ENCODE measurements around the gene ARID2. TPM values are rescaled to one million over a fixed set of nuclear protein-coding genes. Genes with fewer than 3 reads are reported as not detected.

Gene ARID2
- total RNA-seq, 1 donor: 25.0 TPM

DNA sequence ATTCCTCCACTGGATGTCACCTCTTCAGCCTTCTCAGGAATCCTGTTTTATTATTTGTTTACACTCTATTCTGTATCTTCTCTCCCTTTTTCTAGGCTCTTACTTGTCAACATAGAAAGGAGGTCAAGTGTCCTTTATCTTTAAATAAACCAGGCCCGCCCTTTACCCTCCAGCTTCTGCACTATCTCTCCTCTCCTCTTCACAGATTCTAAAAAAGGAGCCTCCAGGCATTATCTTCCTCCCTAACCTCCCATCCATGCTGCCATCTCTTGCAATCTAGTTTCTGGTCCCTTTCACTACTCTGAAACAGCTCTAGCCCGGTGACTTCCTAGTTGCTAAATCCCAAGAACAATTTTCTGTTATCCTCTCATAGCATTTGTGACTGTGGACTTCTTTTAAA lies 24.1 kb upstream of the ARID2 start:
- TF ChIP-seq, protein P1, sequence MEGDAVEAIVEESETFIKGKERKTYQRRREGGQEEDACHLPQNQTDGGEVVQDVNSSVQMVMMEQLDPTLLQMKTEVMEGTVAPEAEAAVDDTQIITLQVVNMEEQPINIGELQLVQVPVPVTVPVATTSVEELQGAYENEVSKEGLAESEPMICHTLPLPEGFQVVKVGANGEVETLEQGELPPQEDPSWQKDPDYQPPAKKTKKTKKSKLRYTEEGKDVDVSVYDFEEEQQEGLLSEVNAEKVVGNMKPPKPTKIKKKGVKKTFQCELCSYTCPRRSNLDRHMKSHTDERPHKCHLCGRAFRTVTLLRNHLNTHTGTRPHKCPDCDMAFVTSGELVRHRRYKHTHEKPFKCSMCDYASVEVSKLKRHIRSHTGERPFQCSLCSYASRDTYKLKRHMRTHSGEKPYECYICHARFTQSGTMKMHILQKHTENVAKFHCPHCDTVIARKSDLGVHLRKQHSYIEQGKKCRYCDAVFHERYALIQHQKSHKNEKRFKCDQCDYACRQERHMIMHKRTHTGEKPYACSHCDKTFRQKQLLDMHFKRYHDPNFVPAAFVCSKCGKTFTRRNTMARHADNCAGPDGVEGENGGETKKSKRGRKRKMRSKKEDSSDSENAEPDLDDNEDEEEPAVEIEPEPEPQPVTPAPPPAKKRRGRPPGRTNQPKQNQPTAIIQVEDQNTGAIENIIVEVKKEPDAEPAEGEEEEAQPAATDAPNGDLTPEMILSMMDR (IDR thresholded peaks at IDR 0.05; ENCODE audit: insufficient read depth, low read depth, low read length): no peak
- H3K4me3 ChIP-seq (ENCODE audit: low read depth, low read length): no peak overlapping the region
- DNase-seq (ENCODE audit: low read depth): peak; percentile 28

DNA sequence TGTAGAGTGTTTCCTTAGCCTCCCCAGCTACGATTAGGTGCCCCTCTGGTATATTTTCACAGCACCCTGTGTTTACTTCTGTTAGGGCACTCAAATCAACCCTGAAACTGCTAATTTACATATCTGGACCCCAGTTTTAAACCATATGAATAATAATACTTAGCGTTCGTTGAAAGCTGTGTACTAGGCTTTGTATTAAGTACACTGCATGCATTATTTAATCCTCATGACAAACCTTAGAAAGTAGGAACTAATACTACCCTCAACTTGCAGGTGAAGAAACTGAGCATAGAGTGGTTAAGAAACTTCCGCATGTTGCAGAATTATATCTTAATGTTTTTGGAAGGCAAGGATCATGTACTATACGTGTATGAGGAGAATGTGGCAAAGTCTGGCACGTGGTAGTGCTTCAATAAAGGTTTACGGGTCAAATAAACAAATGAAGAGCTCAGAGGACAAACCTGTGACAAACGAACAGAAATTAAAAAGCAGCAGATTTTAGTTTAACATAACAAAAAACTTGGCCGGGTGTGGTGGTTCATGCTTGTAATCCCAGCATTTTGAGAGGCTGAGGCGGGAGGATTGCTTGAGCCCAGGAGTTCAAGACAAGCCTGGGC lies 22.2 kb upstream of the ARID2 start:
- DNase-seq (ENCODE audit: low read depth): no peak
- TF ChIP-seq, protein P1 (IDR thresholded peaks at IDR 0.05; ENCODE audit: insufficient read depth, low read depth, low read length): no peak
- no peak overlapping the region for H3K4me3 ChIP-seq (ENCODE audit: low read depth, low read length)

DNA sequence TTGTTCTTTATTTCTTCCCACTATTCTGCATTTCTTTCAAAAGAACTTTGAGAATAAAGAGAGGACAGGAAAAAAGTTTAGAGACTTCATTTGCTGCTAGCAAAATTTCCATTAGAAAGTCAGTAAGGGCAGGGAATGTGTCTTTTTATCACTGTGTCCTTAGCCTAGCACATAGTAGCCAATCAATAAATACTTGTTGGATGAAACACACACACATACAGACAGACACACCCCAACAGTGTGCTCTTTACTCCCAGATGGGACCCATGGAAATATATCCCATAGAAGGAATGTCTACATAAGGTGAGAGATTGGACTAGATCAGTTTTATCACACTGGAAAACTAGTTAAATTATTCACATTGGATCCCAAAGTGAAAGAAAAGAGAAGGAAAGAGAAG lies 21.1 kb upstream of the ARID2 start:
- TF ChIP-seq, protein P1 (IDR thresholded peaks at IDR 0.05; ENCODE audit: insufficient read depth, low read depth, low read length): no peak
- no peak overlapping the region for H3K4me3 ChIP-seq (ENCODE audit: low read depth, low read length)
- DNase-seq (ENCODE audit: low read depth): no peak

DNA sequence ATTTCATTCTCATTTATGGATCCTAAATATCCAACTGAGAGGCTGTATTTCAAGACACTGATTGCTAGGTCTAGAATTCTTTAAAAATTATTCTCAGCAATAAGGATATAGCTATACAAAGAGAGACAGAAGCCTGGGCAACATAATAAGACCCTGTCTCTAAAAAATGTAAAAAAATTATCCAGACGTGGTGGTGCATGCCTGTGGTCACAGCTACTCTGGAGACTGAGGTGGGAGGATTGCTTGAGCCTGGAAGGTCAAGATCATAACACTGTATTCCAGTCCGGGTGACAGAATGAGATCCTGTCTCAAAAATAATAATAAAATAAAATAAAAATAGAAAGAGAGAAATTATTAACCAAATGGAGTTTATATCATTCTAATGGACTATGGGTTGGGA lies 20.6 kb upstream of the ARID2 start:
- TF ChIP-seq, protein P1 (IDR thresholded peaks at IDR 0.05; ENCODE audit: insufficient read depth, low read depth, low read length): no peak
- no peak overlapping the region for H3K4me3 ChIP-seq (ENCODE audit: low read depth, low read length)
- DNase-seq (ENCODE audit: low read depth): peak; percentile 21

DNA sequence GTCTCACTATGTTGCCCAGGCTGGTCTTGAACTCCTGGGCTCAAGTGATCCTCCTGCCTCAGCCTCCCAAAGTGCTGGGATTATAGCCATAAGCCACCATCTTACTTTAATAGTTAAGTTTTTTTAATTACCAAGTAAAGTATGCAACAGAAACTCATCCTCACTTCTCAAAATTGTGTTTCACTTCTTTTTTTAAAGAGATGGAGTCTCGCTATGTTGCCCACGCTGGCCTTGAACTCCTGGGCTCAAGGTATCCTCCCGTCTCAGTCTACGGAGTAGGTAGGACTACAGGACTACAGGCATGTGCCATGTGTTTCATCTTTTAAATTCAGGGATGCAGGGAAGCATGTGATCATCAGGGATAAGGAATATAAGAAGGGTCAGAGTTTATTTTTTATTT lies 17.2 kb upstream of the ARID2 start:
- no peak for DNase-seq (ENCODE audit: low read depth)
- no peak overlapping the region for H3K4me3 ChIP-seq (ENCODE audit: low read depth, low read length)
- TF ChIP-seq, protein P1 (IDR thresholded peaks at IDR 0.05; ENCODE audit: insufficient read depth, low read depth, low read length): no peak

DNA sequence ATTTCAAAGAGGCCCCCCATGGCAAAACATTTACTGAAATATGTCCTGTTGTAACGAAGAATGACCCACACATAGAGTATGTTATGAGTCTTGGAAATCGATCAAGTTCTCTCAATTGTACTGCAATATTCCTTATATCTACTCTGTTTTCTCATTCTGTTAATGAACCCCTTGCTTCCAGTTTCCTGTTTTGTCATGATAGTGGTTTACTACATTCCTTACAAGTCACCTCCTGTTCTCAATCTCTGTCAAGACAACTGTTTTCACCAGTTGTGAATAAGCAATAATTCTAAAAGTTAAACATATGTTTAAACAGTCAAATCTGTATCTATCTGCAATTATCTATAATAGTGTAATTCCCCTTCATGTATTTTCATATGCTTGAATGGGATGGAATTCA lies 16.4 kb upstream of the ARID2 start:
- H3K4me3 ChIP-seq (ENCODE audit: low read depth, low read length): no peak overlapping the region
- peak; percentile 28 for DNase-seq (ENCODE audit: low read depth)

More for the DNA sequence above, 16.4 kb upstream of the ARID2 start:
- TF ChIP-seq, protein P1 (IDR thresholded peaks at IDR 0.05; ENCODE audit: insufficient read depth, low read depth, low read length): no peak

All from fibroblast of villous mesenchyme (primary cell).